SK-N-SH (cell line): ENCODE results near the gene NXNL2.

Experiments used
- CHD2 ChIP-seq: fragments of 150-350 bp; IDR thresholded peaks from 2 replicates; pipeline ENCODE4 v1.6.1; 2018; ENCODE audit warnings: low read length; ENCODE audit not compliant: partially characterized antibody
- EP300 ChIP-seq, 2 experiments: IDR thresholded peaks; 2 replicates each; pipeline versions ENCODE4 v1.4.0 to v1.6.1; 2012; ENCODE audit warnings: borderline replicate concordance in 1 of 2, low read depth in 1 of 2, low read length in 1 of 2
- RAD21 ChIP-seq: IDR thresholded peaks from 2 replicates; pipeline ENCODE4 v1.6.1; 2012; ENCODE audit warnings: mild to moderate bottlenecking, low read length
- SIN3A ChIP-seq: IDR thresholded peaks from 2 replicates; pipeline ENCODE4 v1.6.1; 2012; ENCODE audit warnings: low read depth, mild to moderate bottlenecking, low read length, moderate library complexity, borderline replicate concordance
- SMC3 ChIP-seq: IDR thresholded peaks from 2 replicates; pipeline ENCODE4 v1.6.1; 2012; ENCODE audit warnings: low read depth, low read length, improper control_type of control experiment
- TF ChIP-seq, protein P1 (sequence below): IDR thresholded peaks from 2 replicates; pipeline ENCODE4 v1.6.1; 2012; ENCODE audit warnings: mild to moderate bottlenecking, low read depth, low read length, moderate library complexity
- TF ChIP-seq, protein P2 (sequence below): fragments of 150-350 bp; IDR thresholded peaks from 2 replicates; pipeline ENCODE4 v1.6.1; 2017; ENCODE audit warnings: antibody characterized with exemption, low read length, low read depth, borderline replicate concordance
- TF ChIP-seq, protein P3 (sequence below): fragments of 200-600 bp; sonication (generic); IDR thresholded peaks from 2 replicates; pipeline ENCODE4 v1.6.1; 2017; ENCODE audit warnings: antibody characterized with exemption, mild to moderate bottlenecking, moderate library complexity

DNA sequence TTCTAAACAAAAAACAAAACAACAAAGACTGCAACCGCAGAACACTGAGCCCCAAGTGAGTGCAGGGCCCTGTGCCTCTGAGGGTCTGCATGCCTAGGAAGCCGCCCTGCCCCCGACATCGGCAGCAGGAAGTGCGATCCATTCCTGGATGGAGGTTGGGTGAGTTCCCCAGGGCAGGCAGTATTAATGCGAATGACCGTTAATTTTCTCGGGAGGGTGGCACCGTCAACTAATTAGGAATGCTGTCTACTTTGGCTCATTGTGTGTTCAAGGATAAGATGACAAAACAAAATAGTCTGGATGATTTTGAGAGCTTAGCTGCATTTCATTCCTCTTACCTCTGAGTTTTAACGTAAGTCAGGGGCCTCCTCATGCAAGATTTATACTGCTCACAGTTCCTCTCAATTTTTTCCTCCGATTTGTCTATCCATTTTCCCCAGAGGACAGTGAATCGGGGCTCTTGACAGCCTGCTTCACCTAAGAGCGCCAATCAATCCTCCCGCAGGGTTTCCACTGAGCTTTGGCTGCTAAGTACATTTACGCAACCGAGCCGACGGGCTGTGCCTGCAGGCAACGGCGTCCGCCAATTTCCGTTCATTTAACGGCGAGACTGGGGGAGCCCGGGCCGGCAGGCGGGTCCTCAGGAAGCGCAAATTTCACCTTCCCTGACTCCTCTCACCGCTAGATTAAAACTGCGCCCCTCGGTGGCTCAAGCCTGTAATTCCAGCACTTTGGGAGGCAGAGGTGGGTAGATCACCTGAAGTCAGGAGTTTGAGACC lies 2.9 kb upstream of the NXNL2 start:
- TF ChIP-seq RAD21 (no peak), CHD2 (no peak), SMC3 (no peak), EP300 (IDR thresholded peaks at IDR 0.05; ENCODE audit: borderline replicate concordance in 1 of 2, low read depth in 1 of 2, low read length in 1 of 2) (no peak), SIN3A (no peak)
- TF ChIP-seq, protein P1, sequence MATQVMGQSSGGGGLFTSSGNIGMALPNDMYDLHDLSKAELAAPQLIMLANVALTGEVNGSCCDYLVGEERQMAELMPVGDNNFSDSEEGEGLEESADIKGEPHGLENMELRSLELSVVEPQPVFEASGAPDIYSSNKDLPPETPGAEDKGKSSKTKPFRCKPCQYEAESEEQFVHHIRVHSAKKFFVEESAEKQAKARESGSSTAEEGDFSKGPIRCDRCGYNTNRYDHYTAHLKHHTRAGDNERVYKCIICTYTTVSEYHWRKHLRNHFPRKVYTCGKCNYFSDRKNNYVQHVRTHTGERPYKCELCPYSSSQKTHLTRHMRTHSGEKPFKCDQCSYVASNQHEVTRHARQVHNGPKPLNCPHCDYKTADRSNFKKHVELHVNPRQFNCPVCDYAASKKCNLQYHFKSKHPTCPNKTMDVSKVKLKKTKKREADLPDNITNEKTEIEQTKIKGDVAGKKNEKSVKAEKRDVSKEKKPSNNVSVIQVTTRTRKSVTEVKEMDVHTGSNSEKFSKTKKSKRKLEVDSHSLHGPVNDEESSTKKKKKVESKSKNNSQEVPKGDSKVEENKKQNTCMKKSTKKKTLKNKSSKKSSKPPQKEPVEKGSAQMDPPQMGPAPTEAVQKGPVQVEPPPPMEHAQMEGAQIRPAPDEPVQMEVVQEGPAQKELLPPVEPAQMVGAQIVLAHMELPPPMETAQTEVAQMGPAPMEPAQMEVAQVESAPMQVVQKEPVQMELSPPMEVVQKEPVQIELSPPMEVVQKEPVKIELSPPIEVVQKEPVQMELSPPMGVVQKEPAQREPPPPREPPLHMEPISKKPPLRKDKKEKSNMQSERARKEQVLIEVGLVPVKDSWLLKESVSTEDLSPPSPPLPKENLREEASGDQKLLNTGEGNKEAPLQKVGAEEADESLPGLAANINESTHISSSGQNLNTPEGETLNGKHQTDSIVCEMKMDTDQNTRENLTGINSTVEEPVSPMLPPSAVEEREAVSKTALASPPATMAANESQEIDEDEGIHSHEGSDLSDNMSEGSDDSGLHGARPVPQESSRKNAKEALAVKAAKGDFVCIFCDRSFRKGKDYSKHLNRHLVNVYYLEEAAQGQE = no peak
- TF ChIP-seq, protein P2, sequence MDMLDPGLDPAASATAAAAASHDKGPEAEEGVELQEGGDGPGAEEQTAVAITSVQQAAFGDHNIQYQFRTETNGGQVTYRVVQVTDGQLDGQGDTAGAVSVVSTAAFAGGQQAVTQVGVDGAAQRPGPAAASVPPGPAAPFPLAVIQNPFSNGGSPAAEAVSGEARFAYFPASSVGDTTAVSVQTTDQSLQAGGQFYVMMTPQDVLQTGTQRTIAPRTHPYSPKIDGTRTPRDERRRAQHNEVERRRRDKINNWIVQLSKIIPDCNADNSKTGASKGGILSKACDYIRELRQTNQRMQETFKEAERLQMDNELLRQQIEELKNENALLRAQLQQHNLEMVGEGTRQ = no peak
- TF ChIP-seq, protein P3, sequence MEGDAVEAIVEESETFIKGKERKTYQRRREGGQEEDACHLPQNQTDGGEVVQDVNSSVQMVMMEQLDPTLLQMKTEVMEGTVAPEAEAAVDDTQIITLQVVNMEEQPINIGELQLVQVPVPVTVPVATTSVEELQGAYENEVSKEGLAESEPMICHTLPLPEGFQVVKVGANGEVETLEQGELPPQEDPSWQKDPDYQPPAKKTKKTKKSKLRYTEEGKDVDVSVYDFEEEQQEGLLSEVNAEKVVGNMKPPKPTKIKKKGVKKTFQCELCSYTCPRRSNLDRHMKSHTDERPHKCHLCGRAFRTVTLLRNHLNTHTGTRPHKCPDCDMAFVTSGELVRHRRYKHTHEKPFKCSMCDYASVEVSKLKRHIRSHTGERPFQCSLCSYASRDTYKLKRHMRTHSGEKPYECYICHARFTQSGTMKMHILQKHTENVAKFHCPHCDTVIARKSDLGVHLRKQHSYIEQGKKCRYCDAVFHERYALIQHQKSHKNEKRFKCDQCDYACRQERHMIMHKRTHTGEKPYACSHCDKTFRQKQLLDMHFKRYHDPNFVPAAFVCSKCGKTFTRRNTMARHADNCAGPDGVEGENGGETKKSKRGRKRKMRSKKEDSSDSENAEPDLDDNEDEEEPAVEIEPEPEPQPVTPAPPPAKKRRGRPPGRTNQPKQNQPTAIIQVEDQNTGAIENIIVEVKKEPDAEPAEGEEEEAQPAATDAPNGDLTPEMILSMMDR = peak; percentile 26
